Right hindlimb (tissue), 1 donor: Measurements from ENCODE around the gene RC3H2.
A peak's percentile ranks its signal among the peaks of the same experiment; 100 is the strongest.

Experiments
- DNase-seq: peaks from one replicate; pipeline ENCODE4 v3.0.0-alpha.2; 2018

RC3H2 gene, protein sequence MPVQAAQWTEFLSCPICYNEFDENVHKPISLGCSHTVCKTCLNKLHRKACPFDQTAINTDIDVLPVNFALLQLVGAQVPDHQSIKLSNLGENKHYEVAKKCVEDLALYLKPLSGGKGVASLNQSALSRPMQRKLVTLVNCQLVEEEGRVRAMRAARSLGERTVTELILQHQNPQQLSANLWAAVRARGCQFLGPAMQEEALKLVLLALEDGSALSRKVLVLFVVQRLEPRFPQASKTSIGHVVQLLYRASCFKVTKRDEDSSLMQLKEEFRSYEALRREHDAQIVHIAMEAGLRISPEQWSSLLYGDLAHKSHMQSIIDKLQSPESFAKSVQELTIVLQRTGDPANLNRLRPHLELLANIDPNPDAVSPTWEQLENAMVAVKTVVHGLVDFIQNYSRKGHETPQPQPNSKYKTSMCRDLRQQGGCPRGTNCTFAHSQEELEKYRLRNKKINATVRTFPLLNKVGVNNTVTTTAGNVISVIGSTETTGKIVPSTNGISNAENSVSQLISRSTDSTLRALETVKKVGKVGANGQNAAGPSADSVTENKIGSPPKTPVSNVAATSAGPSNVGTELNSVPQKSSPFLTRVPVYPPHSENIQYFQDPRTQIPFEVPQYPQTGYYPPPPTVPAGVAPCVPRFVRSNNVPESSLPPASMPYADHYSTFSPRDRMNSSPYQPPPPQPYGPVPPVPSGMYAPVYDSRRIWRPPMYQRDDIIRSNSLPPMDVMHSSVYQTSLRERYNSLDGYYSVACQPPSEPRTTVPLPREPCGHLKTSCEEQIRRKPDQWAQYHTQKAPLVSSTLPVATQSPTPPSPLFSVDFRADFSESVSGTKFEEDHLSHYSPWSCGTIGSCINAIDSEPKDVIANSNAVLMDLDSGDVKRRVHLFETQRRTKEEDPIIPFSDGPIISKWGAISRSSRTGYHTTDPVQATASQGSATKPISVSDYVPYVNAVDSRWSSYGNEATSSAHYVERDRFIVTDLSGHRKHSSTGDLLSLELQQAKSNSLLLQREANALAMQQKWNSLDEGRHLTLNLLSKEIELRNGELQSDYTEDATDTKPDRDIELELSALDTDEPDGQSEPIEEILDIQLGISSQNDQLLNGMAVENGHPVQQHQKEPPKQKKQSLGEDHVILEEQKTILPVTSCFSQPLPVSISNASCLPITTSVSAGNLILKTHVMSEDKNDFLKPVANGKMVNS

DNA sequence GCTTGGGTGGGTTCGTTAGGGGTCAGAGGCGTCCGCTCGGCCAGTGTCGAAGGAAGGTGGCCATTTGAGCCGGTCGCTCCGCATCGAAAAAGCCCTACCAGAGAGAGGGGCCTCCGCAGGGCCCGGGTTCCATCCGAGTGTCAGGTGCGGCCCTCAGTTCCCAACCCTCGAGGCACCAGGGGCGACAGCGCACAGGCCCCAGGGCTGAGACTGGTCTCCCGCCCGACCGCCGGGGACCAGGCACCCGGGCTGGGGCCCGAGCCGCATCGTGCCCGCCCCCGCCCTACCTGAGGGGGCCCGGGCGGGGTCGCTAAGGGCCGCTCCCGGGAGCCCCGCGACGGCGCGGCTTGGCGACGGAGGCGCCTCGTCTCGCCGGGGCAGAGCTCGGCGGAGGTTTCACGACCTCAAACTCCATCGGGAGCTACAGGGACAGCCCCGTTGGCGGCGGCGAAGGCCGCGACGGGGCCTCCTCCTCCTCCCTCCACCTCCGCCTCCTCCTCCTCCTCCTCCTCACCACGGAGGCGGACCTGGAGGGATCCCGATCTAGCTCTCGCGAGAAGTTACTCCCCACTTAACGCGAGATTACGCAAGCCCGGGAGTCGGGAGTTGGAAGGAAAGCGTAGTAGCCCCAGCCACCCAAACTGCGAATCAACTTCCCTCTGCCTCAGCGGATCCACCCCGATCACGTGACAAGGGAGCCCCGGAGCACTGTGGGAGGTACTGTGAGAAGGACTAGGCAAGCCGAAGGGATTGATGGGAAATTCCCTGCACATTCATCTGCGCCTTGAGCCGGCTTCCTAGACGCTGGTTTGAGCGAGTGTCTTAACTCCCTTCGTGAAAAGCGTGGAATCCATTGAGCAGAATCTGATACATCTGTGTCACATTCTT is at the start of gene RC3H2:
Gene RC3H2 (minus strand): TSS at position 537 of the 888 bp plus-strand sequence. CDS start 7,850 bp downstream, outside the sequence.
- DNase-seq = peak; percentile 100

DNA sequence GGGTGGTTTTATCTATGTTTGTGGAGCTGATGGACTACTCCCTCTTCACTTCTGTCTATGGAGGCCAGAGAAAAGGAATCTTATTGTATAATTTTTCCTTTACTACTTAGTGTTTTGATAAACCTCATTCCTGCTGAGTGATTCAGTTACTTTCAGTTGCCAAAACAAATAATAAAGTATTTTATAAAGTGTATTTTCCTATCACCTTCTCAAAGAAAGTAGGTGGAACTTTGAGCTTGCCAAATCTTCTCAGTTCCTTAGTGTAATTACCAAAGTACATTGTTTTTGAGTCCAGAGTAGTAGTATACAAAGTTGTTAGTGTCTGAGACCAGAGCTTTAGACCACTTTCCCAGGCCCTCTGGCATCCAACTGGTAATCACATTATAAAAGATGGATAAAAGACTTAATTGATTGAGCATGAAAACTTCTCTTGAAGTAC is 49.1 kb upstream of the RC3H2 start:
- no peak for DNase-seq

DNA sequence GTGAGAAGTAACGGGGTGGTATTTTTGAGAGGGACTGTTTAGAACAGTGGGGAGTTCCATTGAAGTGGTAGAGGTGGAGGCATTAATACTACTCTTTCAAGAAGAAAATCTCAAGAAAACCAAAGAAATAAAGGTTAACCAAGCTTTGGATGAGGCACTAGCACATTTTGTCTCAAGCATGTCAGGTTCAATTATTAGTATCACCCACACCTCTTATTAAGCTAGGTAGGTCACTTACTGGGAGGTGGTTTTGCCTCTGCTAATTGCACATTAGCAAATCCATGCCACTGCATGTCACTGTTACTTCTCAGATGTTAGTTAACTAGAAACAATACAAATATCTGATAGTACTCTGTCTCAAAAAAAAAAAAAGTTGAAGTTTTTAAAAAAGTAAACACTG is 45.9 kb upstream of the RC3H2 start:
- DNase-seq = no peak

DNA sequence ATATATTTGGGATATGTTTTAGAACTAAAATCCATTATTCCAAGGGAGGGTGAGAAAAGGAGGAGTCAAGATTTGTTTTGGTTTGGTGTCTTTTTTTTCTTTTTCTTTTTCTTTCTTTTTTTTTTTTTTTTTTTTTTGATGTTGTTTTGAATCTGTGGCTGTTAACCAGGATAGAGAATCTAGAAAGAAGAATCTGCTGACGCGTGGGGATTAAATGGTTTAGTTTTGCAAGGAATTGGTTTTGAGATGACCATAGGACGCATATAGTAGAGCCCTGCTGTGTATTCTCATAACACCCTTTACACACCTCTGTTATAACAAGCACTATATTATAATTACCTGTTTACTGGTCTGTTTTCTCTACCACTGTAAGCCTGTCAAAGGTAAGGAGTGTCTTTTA is 45.1 kb upstream of the RC3H2 start:
- no peak for DNase-seq

DNA sequence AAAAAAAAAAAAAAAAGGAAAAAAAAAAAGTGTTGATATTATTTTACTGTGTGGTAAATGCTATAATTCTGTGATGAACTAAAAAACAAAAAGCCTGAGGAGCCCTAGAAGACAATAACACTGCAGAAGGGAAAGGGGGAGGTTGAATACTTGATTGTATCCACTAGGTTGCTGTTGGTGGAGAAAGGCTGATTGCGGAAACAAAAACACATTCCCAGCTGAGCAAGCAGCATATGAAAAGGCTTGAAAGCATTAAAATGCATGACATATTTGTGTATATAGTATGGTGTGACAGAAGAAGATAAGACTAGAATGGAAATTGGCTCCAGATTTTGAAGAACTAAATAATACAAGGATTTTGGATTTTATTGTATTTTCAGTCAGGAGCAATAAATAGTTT is 44.5 kb upstream of the RC3H2 start:
- DNase-seq = no peak

DNA sequence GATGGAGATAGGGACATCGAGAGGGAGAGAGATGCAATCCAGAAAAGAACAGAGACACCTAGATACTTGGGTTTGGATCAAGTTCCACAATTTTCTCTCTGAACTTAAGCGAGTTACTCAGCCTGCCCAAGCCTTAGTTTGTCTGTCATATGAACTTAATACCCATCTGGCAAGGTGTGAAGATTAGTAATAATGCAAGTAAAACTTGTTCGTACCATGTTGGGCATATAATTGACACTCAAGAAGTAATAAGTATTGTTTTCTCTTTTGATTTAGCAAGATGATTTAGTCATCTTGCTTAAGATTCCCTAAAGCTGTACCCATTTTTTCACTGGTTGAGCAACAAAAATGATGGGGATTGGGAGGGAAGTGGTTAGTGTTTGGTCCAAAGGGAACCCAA is 43.2 kb upstream of the RC3H2 start:
- no peak for DNase-seq

DNA sequence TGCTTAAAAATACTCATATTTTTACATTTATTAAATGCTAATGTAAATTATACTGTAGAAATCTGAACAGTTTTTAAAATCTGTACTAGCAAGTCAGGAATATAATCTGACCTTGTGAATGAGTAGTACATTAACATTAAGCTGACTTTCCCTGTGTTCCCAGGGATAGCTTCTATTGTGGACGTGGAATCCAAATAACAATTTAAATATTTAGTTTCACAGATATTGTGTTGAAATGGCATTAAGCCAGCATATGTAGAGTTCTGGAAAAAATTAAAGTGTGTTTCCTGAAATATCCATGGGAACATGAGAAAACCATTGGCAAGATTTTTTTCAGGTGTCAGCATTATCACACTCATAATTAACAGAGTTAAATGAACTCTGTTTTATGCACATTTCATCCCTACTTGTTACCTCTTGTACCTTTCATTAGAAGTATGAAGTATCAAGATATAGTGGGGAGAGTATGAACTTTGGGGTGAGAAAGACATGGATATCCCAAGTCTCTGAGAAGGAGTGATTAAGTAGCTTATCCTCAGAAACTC is 41.4 kb upstream of the RC3H2 start:
- DNase-seq = no peak

DNA sequence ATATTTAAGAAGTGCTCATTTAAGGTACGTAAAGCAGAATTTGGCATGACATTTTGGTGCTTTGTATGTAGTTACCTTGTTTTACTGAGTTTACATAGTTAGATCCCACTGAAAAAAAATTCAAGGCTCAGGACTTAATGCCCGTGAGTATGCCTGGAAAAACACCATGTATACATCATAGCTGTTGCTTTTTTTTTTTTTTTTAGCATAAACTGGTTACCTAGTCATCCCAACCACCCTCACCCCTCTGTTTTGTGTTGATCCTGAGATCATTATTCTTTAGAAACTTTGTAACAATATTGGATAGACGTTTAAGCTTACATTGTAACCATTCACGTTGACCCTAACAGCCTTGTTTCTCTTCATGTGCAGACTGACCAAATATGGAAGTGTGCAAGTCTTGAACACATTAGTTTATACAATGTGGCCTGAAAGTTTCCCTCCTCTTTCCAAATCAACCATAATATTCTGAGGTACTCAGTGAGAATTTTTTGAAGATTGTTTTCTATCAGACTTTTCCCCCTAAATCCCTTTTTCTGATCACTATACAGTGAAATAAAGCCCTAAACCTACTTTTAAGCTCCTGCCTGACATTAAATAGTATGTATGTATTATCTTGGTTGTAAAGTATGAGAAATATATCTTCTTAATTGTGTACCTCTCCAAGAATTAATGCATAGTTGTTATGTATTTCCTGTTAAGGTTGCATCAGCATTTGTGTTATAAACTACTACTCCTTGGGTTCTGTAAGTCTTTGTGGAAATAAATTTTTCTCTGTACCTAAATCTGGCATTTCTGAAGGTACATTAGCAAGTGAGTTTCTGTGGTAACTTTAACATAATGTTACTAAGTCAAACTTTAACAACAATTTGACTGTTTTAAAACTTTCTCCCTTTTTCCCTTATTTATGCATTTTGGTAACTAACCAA is 40.1 kb upstream of the RC3H2 start:
- no peak for DNase-seq

DNA sequence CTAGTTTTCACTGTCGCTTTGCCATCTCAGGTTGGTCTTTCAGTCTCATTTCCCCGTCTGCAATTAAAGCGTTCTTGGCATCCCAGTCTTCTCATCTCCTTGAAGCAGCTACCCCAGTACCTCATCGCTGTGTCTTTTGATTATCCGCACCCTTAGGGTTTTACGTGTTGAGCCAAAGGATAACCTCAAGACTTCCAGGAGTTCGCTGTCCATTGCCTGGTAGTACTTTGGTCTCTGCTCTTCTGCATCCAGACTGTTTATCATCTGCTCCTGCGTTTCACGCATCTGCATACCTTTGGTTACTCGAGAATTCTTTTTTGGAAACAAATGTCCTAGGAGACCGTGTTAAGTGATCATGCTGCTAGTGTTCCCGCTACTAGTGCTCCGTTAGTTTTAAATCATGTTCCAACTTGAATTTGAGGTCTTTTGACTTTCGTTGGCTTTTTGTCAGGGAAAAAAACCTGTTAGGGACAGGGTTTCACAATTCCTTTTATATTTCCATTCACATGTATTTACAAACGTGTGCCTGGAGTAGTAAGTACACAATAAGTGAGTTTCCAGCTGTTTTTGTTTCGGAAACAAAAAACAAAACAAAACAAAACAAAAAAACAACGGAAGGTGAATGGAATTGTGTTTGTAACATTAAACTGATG is 36.5 kb upstream of the RC3H2 start:
- DNase-seq = peak; percentile 22

DNA sequence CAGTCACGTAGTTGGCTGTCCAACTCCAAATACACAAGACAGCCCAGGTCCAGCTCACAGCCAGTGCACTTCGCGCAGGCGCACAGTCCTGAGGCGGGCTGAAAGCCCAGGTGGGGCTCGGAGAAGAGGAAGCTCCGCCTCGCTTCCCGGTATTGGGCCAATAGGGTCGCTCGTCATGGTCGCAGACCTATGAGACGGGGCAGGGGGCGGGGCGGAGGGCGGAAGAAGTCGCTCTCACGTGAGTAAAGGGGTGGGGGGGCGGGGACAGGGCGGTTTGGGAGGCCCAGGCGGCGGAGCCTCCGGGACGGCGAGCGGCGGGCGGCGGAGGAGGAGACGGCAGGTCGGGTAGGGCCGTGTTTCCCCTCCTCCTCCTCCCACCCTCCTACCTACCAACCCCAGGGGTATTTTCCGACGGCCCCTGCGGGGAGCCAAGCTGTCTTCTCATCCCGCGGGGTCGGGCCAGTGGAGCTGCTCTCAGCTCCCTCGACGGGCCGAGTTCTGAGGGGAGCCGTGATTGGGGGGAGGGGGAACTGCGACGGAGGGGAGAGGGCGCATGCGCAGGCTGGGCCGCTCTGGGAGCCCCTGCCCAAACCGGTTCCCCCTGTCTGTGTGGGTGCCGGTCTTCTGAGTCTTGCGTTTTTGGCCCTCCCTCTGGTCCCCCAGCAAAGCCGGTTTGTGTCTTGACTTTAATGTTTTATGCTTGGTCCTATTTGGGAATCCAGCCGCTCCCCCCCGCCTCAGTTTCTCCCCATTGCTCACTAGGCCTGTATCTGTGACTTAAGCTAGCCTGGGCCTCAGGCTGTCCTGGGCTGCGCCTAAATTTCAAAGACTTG is 35.8 kb upstream of the RC3H2 start, which contains the start of gene RABGAP1:
Gene RABGAP1 (plus strand): TSS at position 272 of the 833 bp plus-strand sequence. CDS start 16,040 bp downstream, outside the sequence.
- peak; percentile 99 for DNase-seq

DNA sequence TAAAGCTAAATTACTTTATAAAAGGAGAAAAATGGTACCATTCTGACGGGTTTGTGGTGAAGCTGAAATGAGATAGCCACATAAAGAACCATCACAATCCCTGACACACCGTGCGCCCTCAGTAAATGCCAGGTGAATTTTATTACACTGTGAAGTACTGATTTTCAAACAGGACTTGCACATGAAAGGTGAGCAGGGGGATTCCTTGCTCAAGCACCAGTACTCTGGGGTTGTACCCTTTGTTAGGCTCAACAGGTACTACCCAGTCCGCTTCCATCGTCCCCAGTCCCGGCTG is 35.2 kb upstream of the RC3H2 start:
- no peak for DNase-seq

DNA sequence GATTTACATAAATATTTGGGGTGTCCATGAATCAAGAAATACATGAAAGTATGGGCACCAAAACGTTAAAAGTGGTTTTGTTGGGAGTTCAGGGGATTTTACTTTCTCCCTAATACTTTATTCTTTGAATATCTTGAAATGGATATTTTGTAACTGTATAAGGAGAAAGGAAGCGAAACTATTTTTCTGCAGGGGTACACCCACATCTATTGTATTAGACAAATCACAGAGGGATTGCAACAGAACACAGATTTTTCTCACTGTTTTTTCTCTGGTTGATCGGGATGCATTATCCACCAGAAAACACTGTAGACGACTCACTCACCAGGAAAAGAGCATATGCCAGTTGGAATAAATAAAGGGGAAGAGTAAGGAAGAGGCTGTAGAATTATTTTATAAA is 34.4 kb upstream of the RC3H2 start:
- no peak for DNase-seq

DNA sequence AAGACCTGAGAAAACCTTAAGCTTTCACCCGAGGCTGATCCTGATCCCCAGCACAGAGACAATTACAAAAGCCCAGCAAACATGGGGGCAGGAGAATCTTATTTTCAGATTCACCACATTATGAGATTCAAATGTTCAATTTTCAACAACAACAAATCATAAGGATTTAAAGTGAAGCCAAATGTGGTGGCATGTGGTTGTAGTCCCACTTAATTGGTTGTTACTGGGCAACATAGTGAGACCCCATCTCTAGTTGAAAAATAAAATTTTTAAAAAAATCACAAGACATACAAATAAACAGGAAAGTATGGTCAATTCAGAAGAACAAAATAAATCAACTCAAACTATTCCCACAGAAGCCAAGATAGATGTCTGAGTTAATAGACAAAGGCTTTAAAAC is 31.7 kb upstream of the RC3H2 start:
- no peak for DNase-seq

DNA sequence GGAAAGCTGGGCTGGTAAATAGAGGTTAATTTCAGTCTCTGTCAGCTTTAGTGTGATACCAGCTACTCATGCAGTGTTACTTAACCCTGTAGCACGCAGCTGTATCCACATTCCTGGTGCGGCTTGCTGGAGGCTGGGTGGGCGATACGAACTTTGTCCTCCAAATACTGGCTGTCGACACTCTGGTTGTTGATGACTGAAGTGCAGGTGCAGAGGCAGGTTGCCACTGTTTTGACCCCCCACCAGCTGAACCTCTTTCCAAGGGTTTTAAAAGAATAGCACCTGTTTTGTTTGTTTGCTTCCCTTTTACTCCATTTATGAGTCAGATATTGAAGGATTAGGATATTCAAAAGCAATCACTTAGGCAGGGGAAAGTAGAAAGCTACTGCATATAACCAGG is 31.3 kb upstream of the RC3H2 start:
- no peak for DNase-seq

DNA sequence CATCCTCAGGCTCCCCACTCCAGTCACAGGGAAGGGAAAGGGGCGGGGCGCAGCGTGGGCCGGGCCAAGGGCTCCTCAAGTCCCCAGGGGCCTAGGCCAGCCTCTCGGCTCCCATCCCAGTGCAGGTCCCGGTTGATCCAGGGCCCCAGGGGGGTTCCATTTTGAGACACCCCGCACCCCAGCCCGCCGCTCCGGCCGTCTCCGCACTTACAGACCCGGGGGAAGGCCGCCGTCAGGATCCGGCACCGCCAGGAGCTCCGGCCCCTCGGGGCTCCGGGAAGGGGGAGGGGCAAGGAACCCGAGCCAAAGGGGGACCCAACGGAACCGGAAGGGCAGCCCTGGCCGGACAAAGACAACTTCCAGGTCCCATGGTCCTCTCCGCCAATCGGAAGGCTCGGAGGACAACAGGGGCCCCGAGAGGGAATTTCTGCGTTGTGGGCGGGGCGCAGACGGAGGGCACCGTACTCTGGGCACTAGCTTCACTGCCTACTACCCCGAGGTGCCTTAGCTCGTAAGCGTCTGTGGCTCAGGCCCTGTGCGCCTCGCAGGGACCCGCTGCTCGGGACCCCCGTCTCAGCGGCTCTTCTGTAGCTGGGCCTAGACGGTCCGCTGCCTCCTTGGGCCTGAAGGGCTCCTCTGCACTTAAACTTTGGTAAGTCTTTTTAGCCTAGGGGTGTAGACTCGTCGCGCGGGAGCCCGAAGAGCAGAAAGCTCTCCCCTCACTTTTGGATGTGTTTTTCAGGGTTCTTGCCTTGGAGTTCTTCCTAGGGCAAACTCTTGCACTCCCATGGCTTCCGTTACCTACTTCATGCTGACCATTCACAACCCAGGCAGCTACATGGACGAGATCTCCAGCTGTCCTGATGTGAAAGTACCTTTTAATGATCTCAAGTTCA is 26.3 kb upstream of the RC3H2 start, which contains the start of gene ZBTB26:
Gene ZBTB26 (minus strand): TSS at position 287 of the 896 bp plus-strand sequence. CDS start 11,578 bp downstream, outside the sequence.
- peak; percentile 95 for DNase-seq

DNA sequence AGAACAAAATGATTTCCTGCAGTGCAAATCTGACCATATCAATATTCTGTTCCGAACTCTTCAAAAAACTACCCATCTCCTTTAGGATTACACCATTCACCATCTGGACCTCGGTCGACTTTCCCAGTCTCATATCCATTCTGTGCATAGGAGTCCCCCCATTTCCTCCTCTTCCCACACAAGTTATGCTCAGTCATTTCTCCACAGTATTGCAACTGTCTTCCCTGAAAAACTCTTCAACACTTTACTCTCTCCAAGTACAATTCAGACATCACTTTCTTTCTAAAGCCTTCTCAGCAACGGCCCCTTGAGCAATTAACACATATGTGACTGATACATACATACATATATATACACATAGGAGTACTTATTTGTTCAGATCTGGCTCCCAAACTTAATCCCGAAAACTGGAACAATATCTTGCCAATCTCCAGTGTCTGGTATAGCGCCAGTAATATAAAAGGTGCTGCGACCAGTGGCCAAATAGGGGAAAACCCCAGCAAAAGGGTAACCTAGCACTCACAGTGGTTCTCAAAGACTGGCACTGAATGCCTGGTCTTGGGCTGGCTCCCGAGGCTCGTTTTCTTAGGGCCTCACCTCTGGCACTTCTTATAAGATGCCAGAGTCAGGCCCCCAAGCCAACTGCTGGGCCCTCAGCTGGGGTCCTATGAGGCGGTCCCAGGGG is 25.5 kb upstream of the RC3H2 start:
- no peak for DNase-seq

DNA sequence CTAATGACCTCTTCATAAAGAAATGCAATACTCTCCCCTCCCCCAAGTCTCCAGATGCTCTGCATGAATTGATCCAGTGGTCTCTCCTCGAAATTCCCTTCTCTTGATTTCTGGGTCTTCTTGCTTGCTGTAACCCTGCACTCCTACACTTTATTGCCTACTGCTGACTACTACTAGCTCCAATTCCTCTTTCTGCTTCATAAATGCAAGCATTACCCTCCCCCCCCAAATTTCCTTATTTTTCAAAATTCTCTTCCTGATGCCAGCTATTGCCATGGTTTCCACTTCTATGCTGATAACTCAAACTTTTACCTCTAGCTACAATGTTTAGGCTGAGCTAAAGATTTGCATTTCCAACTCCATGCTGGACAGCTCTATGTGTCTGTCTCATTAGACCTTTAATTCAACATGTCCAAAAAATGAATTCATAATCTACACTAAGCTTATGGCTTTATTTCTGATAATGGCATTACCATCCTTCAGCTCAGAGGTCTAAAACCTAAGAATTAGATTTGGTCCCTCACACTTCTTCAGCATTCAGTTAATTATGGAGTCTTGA is 24.7 kb upstream of the RC3H2 start:
- no peak for DNase-seq
